Fibroblast of skin of right biceps (primary cell): ENCODE measurements around the gene SHQ1.
A peak's percentile ranks its signal among the peaks of the same experiment; 100 is the strongest.

Experiments
- DNase-seq: peaks from one replicate; pipeline ENCODE4 v3.0.0-alpha.2; 2013

SHQ1 gene

GRCh38 chr3:72847751-72848702 lies at the start of gene SHQ1:
Gene SHQ1, minus strand, starts transcription at chr3:72848445. Its CDS starts 105 bp downstream, at chr3:72848340.
- DNase-seq = peak; percentile 95

- DNase-seq = no peak
These were observed 49.4 kb upstream of the SHQ1 start for GRCh38 chr3:72897758-72898007.

GRCh38 chr3:72896996-72897757 lies 48.9 kb upstream of the SHQ1 start:
- DNase-seq = peak; percentile 64

- DNase-seq = no peak
These were observed 46.8 kb upstream of the SHQ1 start for GRCh38 chr3:72894976-72895552.

- DNase-seq = no peak
These were observed 44.6 kb upstream of the SHQ1 start for GRCh38 chr3:72892870-72893269.

- DNase-seq = peak; percentile 91
These were observed 44.0 kb upstream of the SHQ1 start for GRCh38 chr3:72892081-72892775.

GRCh38 chr3:72891053-72891855 lies 43.0 kb upstream of the SHQ1 start:
- peak; percentile 99 for DNase-seq

GRCh38 chr3:72890166-72890925 lies 42.1 kb upstream of the SHQ1 start:
- no peak for DNase-seq

GRCh38 chr3:72889310-72890165 lies 41.3 kb upstream of the SHQ1 start:
- peak; percentile 16 for DNase-seq

GRCh38 chr3:72888546-72889309 lies 40.5 kb upstream of the SHQ1 start:
- peak; percentile 26 for DNase-seq

- peak; percentile 81 for DNase-seq
These were observed 39.7 kb upstream of the SHQ1 start, which contains the start of gene GXYLT2 for GRCh38 chr3:72887705-72888545. Gene GXYLT2, plus strand, starts transcription at chr3:72888046. Its CDS starts 188 bp downstream, at chr3:72888234.

- DNase-seq = peak; percentile 15
These were observed 39.1 kb upstream of the SHQ1 start for GRCh38 chr3:72887343-72887704.

GRCh38 chr3:72872183-72872582 lies 23.9 kb upstream of the SHQ1 start:
- peak; percentile 94 for DNase-seq

GRCh38 chr3:72862314-72863090 lies 14.3 kb upstream of the SHQ1 start:
- no peak for DNase-seq

- no peak for DNase-seq
These were observed 12.6 kb upstream of the SHQ1 start for GRCh38 chr3:72860846-72861245.

- DNase-seq = no peak
These were observed 11.8 kb upstream of the SHQ1 start for GRCh38 chr3:72860053-72860452.

GRCh38 chr3:72855001-72855400 lies 6.8 kb upstream of the SHQ1 start:
- no peak for DNase-seq

- DNase-seq = no peak
These were observed 447 bp upstream of the SHQ1 start for GRCh38 chr3:72848703-72849081.
